ENCODE measurements around the gene SLC22A16.

SLC22A16 gene

DNA sequence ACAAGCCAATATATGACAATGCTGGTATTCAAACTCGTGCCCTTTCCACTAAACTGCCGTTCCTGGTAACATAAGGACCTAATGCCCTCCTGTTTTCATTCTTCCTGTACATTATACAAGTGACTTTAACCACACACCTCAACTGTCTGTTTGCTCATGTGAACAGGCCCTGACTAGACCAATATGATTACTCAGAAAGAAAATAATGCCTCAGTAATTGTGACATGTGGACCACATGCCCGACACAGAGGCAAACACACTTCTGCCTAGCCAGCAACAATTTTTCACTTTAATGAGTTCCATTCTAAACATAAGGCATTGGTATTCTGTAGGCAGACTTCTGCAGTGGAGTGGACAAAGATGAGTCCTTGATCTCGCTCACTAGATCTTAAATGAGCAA, 30.0 kb downstream of the SLC22A16 start:
- DNase-seq = no peak

- DNase-seq = no peak
Observed at GRCh38 chr6:110440026-110440425, 36.4 kb downstream of the SLC22A16 start.

GRCh38 chr6:110439356-110439755, 37.1 kb downstream of the SLC22A16 start:
- DNase-seq = no peak

DNA sequence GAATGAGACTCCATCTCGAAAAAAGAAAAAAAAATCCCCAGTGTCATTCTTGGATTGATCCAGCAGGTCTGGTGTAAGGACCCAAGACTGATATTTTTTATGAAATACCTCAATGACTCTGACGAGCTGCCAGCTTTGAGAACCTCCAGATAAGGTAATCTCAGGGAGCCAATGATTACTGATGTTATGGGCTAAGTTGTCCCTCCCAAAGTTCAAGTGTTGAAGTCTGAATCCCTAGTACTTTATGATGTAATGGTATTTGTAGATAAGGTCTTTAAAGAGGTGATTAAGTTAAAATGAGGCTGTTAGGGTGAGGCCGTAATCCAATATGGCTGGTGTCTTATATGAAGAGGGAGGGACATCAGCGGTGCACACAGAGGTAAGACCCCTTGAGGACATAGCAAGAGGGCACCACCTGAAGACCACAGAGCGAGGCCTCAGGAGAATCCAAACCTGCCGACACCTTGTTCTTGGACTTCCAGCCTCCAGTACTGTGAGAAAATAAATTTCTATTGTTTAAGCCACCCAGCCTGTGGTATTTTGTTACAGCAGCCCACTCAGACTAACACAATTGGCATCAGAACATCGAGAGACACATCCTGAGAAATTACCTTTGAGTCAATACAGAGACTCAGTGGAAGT, 41.3 kb downstream of the SLC22A16 start:
- DNase-seq = no peak

DNA sequence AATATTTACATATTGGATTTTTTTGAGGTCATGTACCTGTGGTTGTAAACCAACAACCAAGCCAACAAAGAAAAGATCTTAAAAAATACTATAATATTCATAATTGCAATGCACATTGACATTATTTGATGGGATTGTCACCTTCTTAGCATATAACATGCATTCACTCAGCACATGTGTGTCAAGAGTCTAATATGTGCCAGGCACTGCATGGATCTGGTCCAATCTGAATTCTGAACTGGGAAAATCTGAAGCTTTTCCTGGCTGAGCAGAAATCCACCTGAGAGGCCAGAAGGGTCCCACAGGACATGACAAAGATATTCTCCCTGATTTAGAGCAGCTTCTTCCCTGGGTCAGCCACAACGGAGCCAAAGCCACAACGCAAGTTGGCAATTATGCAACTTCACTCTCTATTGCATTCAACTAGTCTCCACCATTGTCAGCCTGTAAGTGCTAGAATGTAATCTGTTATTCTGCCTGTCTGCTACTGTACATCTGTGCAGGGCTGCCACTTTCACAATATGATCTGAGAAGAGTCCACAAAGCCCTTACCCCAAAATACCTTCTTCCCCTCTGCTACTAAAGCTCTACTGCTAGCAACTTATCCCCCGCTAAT, 44.0 kb downstream of the SLC22A16 start:
- DNase-seq = no peak

DNA sequence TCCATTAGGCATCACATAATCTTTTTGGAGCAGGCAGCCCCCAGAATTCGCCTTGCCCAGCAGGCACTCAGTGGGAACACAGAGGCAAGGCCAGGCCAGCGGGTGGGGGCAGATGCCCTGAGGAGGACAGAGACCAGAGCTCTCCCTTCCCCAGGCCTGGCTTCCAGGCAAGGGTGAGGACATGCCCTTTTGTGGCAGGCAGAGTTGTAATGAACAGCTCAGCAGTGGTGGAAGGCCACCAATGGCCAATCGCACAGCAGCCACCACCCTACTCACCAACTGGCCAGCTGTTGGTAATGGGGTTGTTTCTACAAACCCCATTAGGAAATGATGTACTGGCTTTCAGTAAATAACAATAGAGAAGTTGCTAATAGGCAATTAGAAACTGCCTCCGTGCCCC, 45.7 kb downstream of the SLC22A16 start:
- no peak for DNase-seq

GRCh38 chr6:110430236-110430635, 46.2 kb downstream of the SLC22A16 start:
- no peak for DNase-seq

- no peak for DNase-seq
Observed at GRCh38 chr6:110428153-110428552, 48.3 kb downstream of the SLC22A16 start.

- no peak for DNase-seq
Observed at GRCh38 chr6:110425816-110426215, 50.6 kb downstream of the SLC22A16 start.

- DNase-seq = peak; percentile 61
Observed at GRCh38 chr6:110422444-110422822, 54.0 kb downstream of the SLC22A16 start.

GRCh38 chr6:110421749-110422443, 54.5 kb downstream of the SLC22A16 start:
- no peak for DNase-seq

DNA sequence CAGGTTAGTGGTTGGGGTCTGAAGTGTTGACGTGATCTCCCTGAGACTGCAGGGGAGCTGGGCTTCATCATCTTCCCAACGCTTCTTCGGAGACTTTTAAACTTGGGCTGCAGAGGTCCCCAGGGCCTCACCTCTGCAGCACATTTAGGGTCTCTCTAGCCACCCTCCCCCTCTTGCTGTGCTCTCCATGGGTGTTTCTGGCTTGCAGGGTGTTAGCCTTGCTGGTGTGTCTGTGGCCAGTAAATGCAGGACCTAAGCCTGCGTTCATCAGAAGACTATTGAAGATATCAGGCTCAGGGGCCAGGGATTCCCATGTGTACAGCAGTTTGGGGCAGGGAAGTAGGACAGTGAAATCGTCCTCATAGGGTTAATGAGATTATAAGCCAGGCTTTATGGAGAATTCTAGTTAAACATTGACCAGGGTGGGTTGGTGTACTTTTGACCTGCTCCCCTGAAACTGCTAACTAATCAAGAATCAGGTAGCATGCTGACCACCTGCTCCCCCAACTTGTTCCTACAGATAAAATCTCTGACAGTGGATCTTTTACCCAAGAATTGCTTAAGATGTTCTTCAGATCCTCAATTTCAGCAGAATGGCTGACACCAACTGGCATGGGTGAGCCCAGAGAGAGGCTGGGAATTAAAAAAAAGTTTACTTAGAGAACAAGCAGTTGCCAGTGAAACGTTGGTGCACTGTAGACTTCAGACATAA, 57.2 kb downstream of the SLC22A16 start:
- no peak for DNase-seq

DNA sequence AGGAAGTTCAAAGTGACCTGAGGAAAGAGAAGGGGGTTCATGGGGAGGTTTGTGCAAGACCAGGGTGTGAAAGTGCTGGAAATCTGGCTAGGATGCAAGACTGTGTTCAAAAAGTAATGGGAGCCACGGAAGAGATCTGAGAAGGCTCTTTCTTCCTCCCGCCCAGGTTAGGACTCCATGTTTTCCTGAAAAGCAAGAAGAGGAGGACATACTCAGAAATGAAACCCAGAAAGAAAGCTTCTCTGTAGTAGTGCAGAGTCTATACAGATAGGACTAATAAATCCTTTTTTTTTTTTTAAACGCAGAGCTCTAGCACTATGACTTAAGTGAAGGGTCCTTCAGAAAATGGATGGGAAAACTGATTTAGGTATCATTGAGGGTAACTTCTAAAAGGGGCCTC, 57.8 kb downstream of the SLC22A16 start:
- DNase-seq = no peak

DNA sequence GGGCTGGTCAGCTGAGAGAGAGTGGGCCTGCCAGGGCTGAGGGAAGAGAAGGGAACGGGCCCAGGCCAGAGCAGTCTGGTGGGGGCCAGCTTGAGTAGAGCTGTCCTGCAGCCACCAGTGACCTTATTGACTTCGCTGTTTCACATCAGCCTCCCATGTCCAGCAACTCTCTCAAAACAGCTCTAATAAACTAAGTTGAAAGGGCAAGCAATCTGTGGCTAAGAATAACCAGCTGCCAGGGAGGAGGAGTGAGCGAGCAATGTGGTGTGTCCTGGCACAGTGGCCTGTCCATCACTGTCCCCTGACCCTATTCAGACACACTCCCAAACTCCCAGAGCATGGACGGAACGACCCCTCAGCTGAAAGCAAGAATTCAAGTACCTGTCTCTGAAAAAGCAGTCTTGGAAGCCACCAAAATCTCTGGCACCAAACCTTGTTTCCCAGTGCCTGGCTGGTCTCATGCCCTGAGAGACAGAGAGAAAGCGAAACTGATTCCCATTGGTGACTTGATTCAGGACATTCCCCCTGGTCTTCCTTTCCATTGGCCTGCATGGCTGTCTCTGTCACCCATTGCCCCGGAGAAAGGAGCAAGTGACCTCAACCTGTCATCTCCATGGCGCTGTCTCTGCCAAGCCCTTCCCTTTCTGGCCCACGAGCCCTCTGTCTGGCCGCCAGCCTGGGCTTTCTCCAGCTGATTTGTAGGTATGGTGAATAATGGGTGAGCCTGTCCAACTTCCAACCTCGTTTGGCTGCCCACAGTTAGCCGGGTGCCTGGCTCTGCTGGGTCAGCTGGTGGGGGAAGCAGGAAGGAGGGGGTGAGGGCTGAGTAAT, 61.1 kb downstream of the SLC22A16 start, which contains the start of gene DDO:
TSS of gene DDO (minus strand) at position 490 of the 831 bp plus-strand sequence. CDS start 2,113 bp downstream, outside the sequence.
- no peak for DNase-seq

GRCh38 chr6:110414669-110415068, 61.7 kb downstream of the SLC22A16 start:
- no peak for DNase-seq

DNA sequence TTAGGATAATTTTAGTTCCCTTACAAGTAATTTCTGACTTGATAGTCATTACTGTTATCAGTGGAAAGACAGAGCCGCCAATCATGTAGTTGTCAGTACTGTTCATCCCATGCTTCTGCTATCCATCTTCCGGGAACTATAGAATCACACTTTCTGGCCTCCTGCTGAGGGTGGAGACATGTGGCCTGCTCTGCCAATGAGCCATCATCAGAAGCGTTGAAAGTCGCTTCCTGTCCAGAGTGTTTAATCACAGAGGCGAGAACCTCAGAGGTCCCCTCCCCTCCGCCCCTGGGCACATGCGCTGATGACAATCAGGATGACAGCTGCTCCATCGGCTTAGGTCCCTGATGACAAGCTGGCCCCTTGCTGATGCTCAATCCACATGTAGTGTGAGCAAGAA, 64.1 kb downstream of the SLC22A16 start:
- no peak for DNase-seq

DNA sequence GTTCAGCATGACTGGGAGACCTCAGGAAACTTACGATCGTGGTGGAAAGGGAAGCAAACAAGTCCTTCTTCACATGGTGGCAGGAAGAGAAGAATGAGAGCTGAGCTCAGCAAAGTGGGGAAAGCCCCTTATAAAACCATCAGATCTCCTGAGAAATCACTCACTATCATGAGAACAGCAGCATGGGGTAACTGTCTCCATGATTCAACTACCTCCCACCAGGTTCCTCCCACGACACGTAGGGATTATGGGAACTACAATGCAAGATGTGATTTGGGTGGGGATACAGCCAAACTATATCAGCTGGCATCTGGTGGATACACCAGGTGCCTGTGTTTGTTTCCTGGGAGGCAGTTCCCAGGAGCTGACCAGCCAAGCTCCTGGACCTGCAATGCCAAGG, 65.9 kb downstream of the SLC22A16 start:
- no peak for DNase-seq

GRCh38 chr6:110409794-110410193, 66.6 kb downstream of the SLC22A16 start:
- no peak for DNase-seq

GRCh38 chr6:110408901-110409300, 67.5 kb downstream of the SLC22A16 start:
- no peak for DNase-seq

GRCh38 chr6:110404607-110405006, 71.8 kb downstream of the SLC22A16 start:
- DNase-seq = peak; percentile 31

- DNase-seq = no peak
Observed at GRCh38 chr6:110401585-110402176, 74.7 kb downstream of the SLC22A16 start.

DNA sequence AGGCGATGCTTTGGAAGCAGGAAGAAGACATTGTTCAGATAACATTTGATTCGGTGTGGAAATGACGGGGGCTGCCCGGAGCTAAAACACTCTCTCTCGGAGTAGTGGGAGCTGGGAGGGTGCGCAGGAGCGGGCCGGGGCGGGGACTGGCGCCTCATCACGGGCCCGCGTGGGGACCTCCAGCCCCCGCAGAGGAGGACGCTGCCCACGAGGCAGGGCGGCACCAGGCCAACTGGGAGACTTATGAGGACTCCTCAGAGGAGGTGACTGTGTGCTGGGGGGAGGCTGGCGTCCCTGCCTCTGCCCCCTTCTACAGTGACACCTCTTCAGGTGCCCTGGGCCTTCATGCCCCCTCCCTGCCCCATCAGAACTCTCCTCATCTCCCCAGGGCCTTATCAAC, 76.2 kb downstream of the SLC22A16 start:
- no peak for DNase-seq
